ENCODE results near the gene FAM53B. TPM values are rescaled to one million over a fixed set of nuclear protein-coding genes. Genes with fewer than 3 reads are reported as not detected.

The FAM53B gene
- total RNA-seq, 1 experiment from 2014 or later = 11.2 TPM

GRCh38 chr10:124599588-124600050 is 144.6 kb downstream of the FAM53B start:
- DNase-seq = no peak
- Mint-ChIP-seq H3K4me1 (ENCODE audit: low read depth, unreplicated experiment) (peaks cover 9% of the 10 kb centered on the region), H3K36me3 (ENCODE audit: insufficient read depth, unreplicated experiment) (no peaks in the 10 kb centered on the region), H3K27ac (ENCODE audit: unreplicated experiment) (no peak overlapping the region), H3K27me3 (ENCODE audit: unreplicated experiment) (peaks cover 15% of the 10 kb centered on the region), H3K9me3 (ENCODE audit: low read depth, unreplicated experiment) (no peaks in the 10 kb centered on the region), H3K4me3 (ENCODE audit: low read depth, unreplicated experiment) (no peak overlapping the region)
- CTCF ChIA-PET = interaction anchor here (1.0 kb wide), 1 partner anchor 10 kb away, joined by 3 read pairs; no protein-coding TSS in a partner anchor
- BruUV-seq (replicated peaks) = no TSS peak
- intact Hi-C loops (cut with micrococcal nuclease; ENCODE audit: unreplicated experiment) = no loop called here
- TF ChIP-seq CTCF (IDR thresholded peaks at IDR 0.05; ENCODE audit: unreplicated experiment) = no peak

DNA sequence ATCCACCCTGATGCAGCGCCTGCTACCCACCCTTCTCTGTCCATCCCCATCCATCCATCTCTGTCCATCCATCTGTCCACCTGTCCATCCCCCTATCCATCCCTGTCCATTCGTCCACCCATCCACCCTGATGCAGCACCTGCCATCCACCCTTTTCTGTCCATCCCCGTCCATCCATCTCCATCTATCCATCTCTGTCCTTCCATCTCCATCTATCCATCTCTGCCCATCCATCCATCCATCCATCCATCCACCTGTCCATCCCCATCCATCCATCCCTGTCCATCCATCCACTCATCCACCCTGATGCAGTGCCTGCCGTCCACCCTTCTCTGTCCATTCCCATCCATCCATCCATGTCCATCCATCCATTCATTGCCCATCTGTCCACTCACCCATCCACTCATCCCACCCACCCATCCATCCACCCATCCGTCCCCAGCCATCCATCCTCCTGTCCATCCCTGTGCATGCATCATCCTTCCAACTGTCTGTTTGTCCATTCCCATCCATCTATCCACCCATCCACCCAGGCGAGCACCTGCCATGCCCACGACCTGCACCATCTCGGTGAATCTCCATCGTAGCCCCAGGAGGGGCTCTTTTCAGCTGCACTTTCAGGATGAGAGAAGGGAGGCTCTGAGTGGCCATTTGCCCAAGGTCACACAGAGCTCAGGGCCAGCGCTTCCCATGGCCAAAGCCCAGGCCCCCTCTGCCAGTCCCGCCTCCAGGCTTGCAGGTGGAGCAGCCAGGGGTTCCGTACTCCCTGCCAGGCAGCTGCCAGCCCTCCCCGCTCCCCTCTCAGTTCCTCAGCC is 145.2 kb downstream of the FAM53B start:
- no peak for DNase-seq
- intact Hi-C loops (cut with micrococcal nuclease; ENCODE audit: unreplicated experiment) = no loop called here
- Mint-ChIP-seq H3K27me3 (ENCODE audit: unreplicated experiment) (peaks cover 15% of the 10 kb centered on the region), H3K4me3 (ENCODE audit: low read depth, unreplicated experiment) (no peak overlapping the region), H3K36me3 (ENCODE audit: insufficient read depth, unreplicated experiment) (no peaks in the 10 kb centered on the region), H3K27ac (ENCODE audit: unreplicated experiment) (peak overlapping the region; percentile 32), H3K4me1 (ENCODE audit: low read depth, unreplicated experiment) (peaks cover 9% of the 10 kb centered on the region), H3K9me3 (ENCODE audit: low read depth, unreplicated experiment) (no peaks in the 10 kb centered on the region)
- no peak for TF ChIP-seq CTCF (IDR thresholded peaks at IDR 0.05; ENCODE audit: unreplicated experiment)
- CTCF ChIA-PET = no interaction called here
- BruUV-seq (replicated peaks) = no TSS peak

DNA sequence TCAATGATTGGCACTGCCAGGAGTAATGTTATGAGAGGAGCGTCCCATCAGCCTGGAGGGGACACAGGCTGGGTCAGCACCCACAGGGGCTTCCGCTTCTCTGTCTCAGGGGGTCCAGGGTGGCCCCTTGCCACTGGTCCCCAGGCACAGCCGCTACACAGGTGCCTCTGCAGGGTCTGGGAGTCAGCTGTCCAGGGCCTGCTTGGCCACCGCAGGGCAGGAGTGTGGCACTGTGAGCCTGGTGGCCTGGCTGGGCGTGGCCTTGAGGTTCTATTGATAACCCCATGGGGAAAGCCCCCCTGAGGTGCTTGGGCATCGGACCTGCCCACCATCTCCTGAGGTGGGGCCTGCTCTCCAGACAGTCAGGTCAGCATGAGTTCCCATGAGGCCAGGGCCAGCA is 146.0 kb downstream of the FAM53B start:
- Mint-ChIP-seq H3K9me3 (ENCODE audit: low read depth, unreplicated experiment) (no peaks in the 10 kb centered on the region), H3K27me3 (ENCODE audit: unreplicated experiment) (peaks cover 15% of the 10 kb centered on the region), H3K36me3 (ENCODE audit: insufficient read depth, unreplicated experiment) (no peaks in the 10 kb centered on the region), H3K27ac (ENCODE audit: unreplicated experiment) (peak overlapping the region; percentile 32), H3K4me3 (ENCODE audit: low read depth, unreplicated experiment) (no peak overlapping the region), H3K4me1 (ENCODE audit: low read depth, unreplicated experiment) (peaks cover 9% of the 10 kb centered on the region)
- CTCF ChIA-PET = no interaction called here
- DNase-seq = no peak
- no peak for TF ChIP-seq CTCF (IDR thresholded peaks at IDR 0.05; ENCODE audit: unreplicated experiment)
- intact Hi-C loops (cut with micrococcal nuclease; ENCODE audit: unreplicated experiment) = no loop called here
- BruUV-seq (replicated peaks) = no TSS peak

DNA sequence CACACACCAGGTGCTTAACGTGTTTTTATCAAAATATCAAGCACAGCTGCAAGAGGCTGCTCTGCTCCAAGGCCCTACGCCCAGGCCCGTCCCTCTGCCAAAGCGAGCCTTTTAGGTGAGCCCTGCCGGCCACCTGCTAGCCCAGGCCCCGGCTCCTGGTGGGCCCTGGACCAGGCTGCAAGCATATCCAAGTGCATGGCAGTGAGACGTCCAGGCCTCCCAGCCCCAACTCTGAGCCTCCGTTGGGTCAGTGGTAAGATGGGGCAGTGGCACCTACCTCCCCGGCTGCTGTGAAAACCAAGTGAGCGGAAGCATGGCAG is 146.4 kb downstream of the FAM53B start:
- no peak overlapping the region for H3K27ac Mint-ChIP-seq (ENCODE audit: unreplicated experiment)
- no peaks in the 10 kb centered on the region for H3K36me3 Mint-ChIP-seq (ENCODE audit: insufficient read depth, unreplicated experiment)
- peaks cover 15% of the 10 kb centered on the region for H3K27me3 Mint-ChIP-seq (ENCODE audit: unreplicated experiment)
- no peak overlapping the region for H3K4me3 Mint-ChIP-seq (ENCODE audit: low read depth, unreplicated experiment)
- intact Hi-C loops (cut with micrococcal nuclease; ENCODE audit: unreplicated experiment) = no loop called here
- CTCF ChIA-PET = no interaction called here
- no peak for TF ChIP-seq CTCF (IDR thresholded peaks at IDR 0.05; ENCODE audit: unreplicated experiment)
- no peak for DNase-seq
- peaks cover 9% of the 10 kb centered on the region for H3K4me1 Mint-ChIP-seq (ENCODE audit: low read depth, unreplicated experiment)
- no TSS peak for BruUV-seq (replicated peaks)
- no peaks in the 10 kb centered on the region for H3K9me3 Mint-ChIP-seq (ENCODE audit: low read depth, unreplicated experiment)

Measured in Calu3 (cell line).